Pancreas (tissue), 10 donors: Measurements from ENCODE around the gene VASH2. TPM values are rescaled to one million over a fixed set of nuclear protein-coding genes. Genes with fewer than 3 reads are reported as not detected.
"Not testable (repeated sequence)": the region's sequence is repeated elsewhere in the genome, so short reads cannot be mapped to it uniquely, and the experiment has no call there.

ENCODE experiments used
- ATAC-seq, 4 donors: fragments of 200-7000 bp; cut with Tn5 transposase; one replicate each; pipeline versions ENCODE4 v1.8.0 to v1.9.1; 2020; ENCODE audit warnings: mild to moderate bottlenecking in 4 of 4, moderate library complexity in 4 of 4
- DNase-seq, 6 donors: peaks; one replicate each; pipeline ENCODE4 v3.0.0-alpha.2; 2020
- FAIRE-seq: peaks from 2 replicates; lab custom pipeline; 2012; peaks lifted over from hg19 to GRCh38; lab: Jason Lieb, UNC
- H3K27ac ChIP-seq, 4 donors: fragments of 200-600 bp; sonication (generic); 1 replicate in 3 of 4; 2 replicates in 1 of 4; pipeline versions ENCODE4 v1.5.0 to v1.8.0; 2020
- H3K27me3 ChIP-seq, 4 donors: fragments of 200-600 bp; one replicate each; pipeline ENCODE4 v1.8.0; 2021
- H3K36me3 ChIP-seq, 3 donors: fragments of 200-600 bp; sonication (generic) in 1 of 3; one replicate each; pipeline versions ENCODE4 v1.5.0 to v1.8.0; 2020 to 2021
- H3K4me1 ChIP-seq, 3 donors: fragments of 200-600 bp; one replicate each; pipeline ENCODE4 v1.8.0; 2021
- H3K4me3 ChIP-seq, 4 donors: fragments of 200-600 bp; sonication (generic) in 2 of 4; one replicate each; pipeline versions ENCODE4 v1.5.0 to v1.8.0; 2020 to 2021
- H3K9me3 ChIP-seq, 4 donors: fragments of 200-600 bp; one replicate each; pipeline ENCODE4 v1.8.0; 2021
- CTCF ChIP-seq, 4 donors: fragments of 200-600 bp; sonication (generic) in 3 of 4; IDR thresholded peaks; one replicate each; pipeline versions ENCODE4 v1.5.0 to v1.8.0; 2021; ENCODE audit warnings: antibody characterized with exemption in 4 of 4
- WGBS, 2 donors: extraction: QIAGEN DNeasy Blood & Tissue Kit; methylation state at CpG; one replicate each; pipeline ENCODE4 v1.1.7; 2013; 5-methylcytosine and 5-hydroxymethylcytosine counted together
- intact Hi-C, 3 donors: fragments of 100-400 bp; cut with DNase I; formaldehyde crosslinking; loops; one replicate each; pipeline versions ENCODE4 v1.11.1 to v1.14.2; 2022
- polyA plus RNA-seq, 2 donors: library from polyadenylated mRNA; stranded (reverse); fragments of 200-250 nt; gene quantifications; one replicate each; pipeline ENCODE4 v1.2.3, GENCODE V29; 2013
- total RNA-seq, 6 donors: library from RNA; stranded (reverse); fragmentation: NEBNext Ultra II Directional in 4 of 6; extraction: Animal tissue kit (Norgen Biotek cat#: 25700) in 4 of 6; gene quantifications; one replicate each; pipeline versions ENCODE4 v1.2.1 to v1.2.4, GENCODE V29; 2021 to 2023
- donor health status: healthy with polysubstance abuse.
- donor health status: DM: no; HTN: no; CAD: no; lungs with moderate emphysema.
- donor health status: DM: no; HTN: no; CAD: no.
- donor health status: control.
- donor health status: control.
- donor health status: Bipolar disorder and iron deficiency.
- donor health status: DM: yes; HTN: yes; CAD: no.
- donor health status: DM: no; HTN: no; CAD: no.
- donor health status: DM: no; HTN: no; CAD: no.
- donor health status: DM: yes; HTN: yes; CAD: no.

VASH2 gene
- total and polyA plus RNA-seq, 8 donors, result 0.15 to 1.9 (median 0.52) TPM; not detected in 1

- no peak for FAIRE-seq
- intact Hi-C loops, result no loop called here
- WGBS, 2 donors, result 83 to 97% methylated on average over 2 of the region's 3 CpGs
Measured at GRCh38 chr1:212908971-212909370, 41.4 kb upstream of the VASH2 start.

GRCh38 chr1:212909652-212910063 is 40.7 kb upstream of the VASH2 start:
- no peak for ATAC-seq
- Histone ChIP-seq H3K27me3 (no peaks in the 10 kb centered on the region), H3K36me3 (no peaks in the 10 kb centered on the region), H3K9me3 (no peaks in the 10 kb centered on the region), H3K27ac (no peak overlapping the region), H3K4me1 (no peaks in the 10 kb centered on the region), H3K4me3 (no peak overlapping the region)
- no peak for TF ChIP-seq CTCF (IDR thresholded peaks at IDR 0.05)
- DNase-seq, result no peak
- intact Hi-C loops, result no loop called here
- FAIRE-seq, result no peak
- 93% methylated on average over 3 of the region's 3 CpGs for WGBS, 2 donors

More at GRCh38 chr1:212908971-212909370, 41.4 kb upstream of the VASH2 start:
- H3K27ac ChIP-seq, result no peak overlapping the region
- H3K27me3 ChIP-seq, result no peaks in the 10 kb centered on the region
- no peaks in the 10 kb centered on the region for H3K36me3 ChIP-seq
- TF ChIP-seq CTCF (IDR thresholded peaks at IDR 0.05), result no peak
- DNase-seq (no peak), ATAC-seq (no peak)
- no peaks in the 10 kb centered on the region for H3K4me1 ChIP-seq
- H3K4me3 ChIP-seq, result no peak overlapping the region
- H3K9me3 ChIP-seq, result no peaks in the 10 kb centered on the region

- DNase-seq, H3K4me3 ChIP-seq, H3K27ac ChIP-seq, H3K9me3 ChIP-seq, intact Hi-C loops, ATAC-seq, H3K27me3 ChIP-seq, H3K4me1 ChIP-seq, H3K36me3 ChIP-seq, FAIRE-seq: not testable (repeated sequence)
- 69 to 70% methylated on average over 8 of the region's 10 CpGs for WGBS, 2 donors
Measured at GRCh38 chr1:212910213-212910612, 40.1 kb upstream of the VASH2 start.

- H3K9me3 ChIP-seq, H3K36me3 ChIP-seq, intact Hi-C loops, FAIRE-seq, H3K27ac ChIP-seq, ATAC-seq, H3K27me3 ChIP-seq, H3K4me3 ChIP-seq, DNase-seq, H3K4me1 ChIP-seq: not testable (repeated sequence)
- 57 to 58% methylated on average over 2 to 3 of the region's 3 CpGs for WGBS, 2 donors
Measured at GRCh38 chr1:212913638-212914037, 36.7 kb upstream of the VASH2 start.

- H3K4me1 ChIP-seq, ATAC-seq, H3K36me3 ChIP-seq, FAIRE-seq, H3K9me3 ChIP-seq, DNase-seq, H3K27me3 ChIP-seq, H3K4me3 ChIP-seq, H3K27ac ChIP-seq, intact Hi-C loops: not testable (repeated sequence)
- 68 to 87% methylated on average over 4 of the region's 5 CpGs for WGBS, 2 donors
Measured at GRCh38 chr1:212914110-212914509, 36.2 kb upstream of the VASH2 start.

GRCh38 chr1:212914789-212915188 is 35.6 kb upstream of the VASH2 start:
- no peak for FAIRE-seq
- Histone ChIP-seq H3K27me3 (no peaks in the 10 kb centered on the region), H3K27ac (no peak overlapping the region), H3K4me1 (no peaks in the 10 kb centered on the region), H3K36me3 (no peaks in the 10 kb centered on the region), H3K4me3 (no peak overlapping the region), H3K9me3 (no peaks in the 10 kb centered on the region)
- intact Hi-C loops, result no loop called here
- WGBS, 2 donors, result 62 to 66% methylated on average over 3 of the region's 3 CpGs
- no peak for DNase-seq
- no peak for ATAC-seq
- no peak for TF ChIP-seq CTCF (IDR thresholded peaks at IDR 0.05)
